ENCODE results near the gene CCDC192.
"Not testable (repeated sequence)": the region's sequence is repeated elsewhere in the genome, so short reads cannot be mapped to it uniquely, and the experiment has no call there.

The CCDC192 gene

GRCh38 chr5:127739807-127740384 lies 36.7 kb downstream of the CCDC192 start:
- ChIA-PET POLR2A (no interaction called here), CTCF (no interaction called here)
- no peak for DNase-seq (ENCODE audit: low read depth, low spot score)
- TF ChIP-seq CTCF (IDR thresholded peaks at IDR 0.05; ENCODE audit: insufficient read depth, low read length, missing control alignments) = no peak
- no peak overlapping the region for H3K4me3 ChIP-seq (ENCODE audit: low read depth, low read length)

- CTCF ChIA-PET = no interaction called here
- no peak overlapping the region for H3K4me3 ChIP-seq (ENCODE audit: low read depth, low read length)
- POLR2A ChIA-PET = no interaction called here
- TF ChIP-seq CTCF (IDR thresholded peaks at IDR 0.05; ENCODE audit: insufficient read depth, low read length, missing control alignments) = no peak
- DNase-seq (ENCODE audit: low read depth, low spot score) = no peak
Measured at GRCh38 chr5:127741412-127741811, 38.2 kb downstream of the CCDC192 start.

GRCh38 chr5:127744241-127744640 lies 41.0 kb downstream of the CCDC192 start:
- TF ChIP-seq CTCF (IDR thresholded peaks at IDR 0.05; ENCODE audit: insufficient read depth, low read length, missing control alignments) = no peak
- H3K4me3 ChIP-seq (ENCODE audit: low read depth, low read length) = no peak overlapping the region
- DNase-seq (ENCODE audit: low read depth, low spot score) = no peak
- ChIA-PET CTCF (interaction anchor here (1.9 to 2.4 kb wide), 2 partner anchors 179 to 457 kb away, joined by 4 to 8 read pairs; no protein-coding TSS in a partner anchor), POLR2A (no interaction called here)

- H3K4me3 ChIP-seq (ENCODE audit: low read depth, low read length) = no peak overlapping the region
- ChIA-PET POLR2A (no interaction called here), CTCF (no interaction called here)
- DNase-seq (ENCODE audit: low read depth, low spot score) = no peak
- TF ChIP-seq CTCF (IDR thresholded peaks at IDR 0.05; ENCODE audit: insufficient read depth, low read length, missing control alignments) = peak; percentile 56
Measured at GRCh38 chr5:127746756-127747155, 43.6 kb downstream of the CCDC192 start.

- DNase-seq (ENCODE audit: low read depth, low spot score); POLR2A ChIA-PET; H3K4me3 ChIP-seq (ENCODE audit: low read depth, low read length): not testable (repeated sequence)
- CTCF ChIA-PET = interaction anchor here (1.0 kb wide), 1 partner anchor 449 kb away, joined by 4 read pairs; no protein-coding TSS in a partner anchor
Measured at GRCh38 chr5:127752503-127753265, 49.5 kb downstream of the CCDC192 start.

- H3K4me3 ChIP-seq (ENCODE audit: low read depth, low read length) = no peak overlapping the region
- POLR2A ChIA-PET = no interaction called here
- CTCF ChIA-PET = interaction anchor here (0.5 to 1.2 kb wide), 4 partner anchors 149 to 453 kb away, joined by 3 to 4 read pairs (median 3); no protein-coding TSS in a partner anchor
- peak; percentile 50 for DNase-seq (ENCODE audit: low read depth, low spot score)
- no peak for TF ChIP-seq CTCF (IDR thresholded peaks at IDR 0.05; ENCODE audit: insufficient read depth, low read length, missing control alignments)
Measured at GRCh38 chr5:127754259-127754658, 51.1 kb downstream of the CCDC192 start.

Measured in AG04449 (cell line).